Spleen (tissue), 13 donors: ENCODE measurements around the gene SNX2. TPM values are rescaled to one million over a fixed set of nuclear protein-coding genes. Genes with fewer than 3 reads are reported as not detected.

Source experiments
- DNase-seq: peaks from one replicate; pipeline ENCODE4 v3.0.0-alpha.2; 2020
- H3K27ac ChIP-seq, 8 donors: fragments of 200-600 bp; sonication (generic) in 7 of 8; 1 replicate in 4 of 8; 2 replicates in 4 of 8; pipeline versions ENCODE4 v1.5.0 to v1.8.0; 2016 to 2021; ENCODE audit warnings: inconsistent platforms in 4 of 8, mild to moderate bottlenecking in 4 of 8, moderate library complexity in 1 of 8
- H3K27me3 ChIP-seq, 7 donors: fragments of 200-600 bp; sonication (generic) in 6 of 7; replicated peaks in 1 of 7; 1 replicate in 4 of 7; 2 replicates in 3 of 7; pipeline versions ENCODE4 v1.5.0 to v1.8.0; 2016 to 2021; ENCODE audit warnings: inconsistent platforms in 3 of 7, mild to moderate bottlenecking in 1 of 7
- H3K36me3 ChIP-seq, 6 donors: fragments of 200-600 bp; sonication (generic) in 5 of 6; 1 replicate in 4 of 6; 2 replicates in 2 of 6; pipeline versions ENCODE4 v1.5.0 to v1.8.0; 2016 to 2021; ENCODE audit warnings: inconsistent platforms in 2 of 6
- H3K4me1 ChIP-seq, 6 donors: fragments of 200-600 bp; sonication (generic) in 5 of 6; 1 replicate in 3 of 6; 2 replicates in 3 of 6; pipeline versions ENCODE4 v1.5.0 to v1.8.0; 2016 to 2021; ENCODE audit warnings: inconsistent platforms in 3 of 6
- H3K4me3 ChIP-seq, 8 donors: fragments of 200-600 bp; sonication (generic) in 7 of 8; 1 replicate in 4 of 8; 2 replicates in 4 of 8; pipeline versions ENCODE4 v1.5.0 to v1.8.0; 2016 to 2021; ENCODE audit warnings: inconsistent platforms in 4 of 8, mild to moderate bottlenecking in 4 of 8, moderate library complexity in 2 of 8
- H3K9me3 ChIP-seq, 8 donors: fragments of 200-600 bp; sonication (generic) in 7 of 8; 1 replicate in 4 of 8; 2 replicates in 4 of 8; pipeline versions ENCODE4 v1.5.0 to v1.8.0; 2016 to 2021; ENCODE audit warnings: inconsistent platforms in 4 of 8
- CTCF ChIP-seq, 11 experiments: fragments of 200-600 bp in 7 of 11; fragments of 450-650 bp in 4 of 11; sonication (generic) in 4 of 11; IDR thresholded peaks in 8 of 11; conservative IDR thresholded peaks in 3 of 11; 1 replicate in 7 of 11; 2 replicates in 4 of 11; pipeline versions ENCODE4 v1.4.0 to v1.8.0; 2016 to 2021; ENCODE audit warnings: antibody characterized with exemption in 11 of 11, inconsistent platforms in 4 of 11, mild to moderate bottlenecking in 1 of 11
- POLR2A ChIP-seq, 3 donors: fragments of 450-650 bp; IDR thresholded peaks; one replicate each; pipeline ENCODE4 v1.5.1; 2017; ENCODE audit warnings: antibody characterized with exemption in 3 of 3, mild to moderate bottlenecking in 1 of 3
- POLR2AphosphoS5 ChIP-seq, 3 donors: sonication (generic); formaldehyde crosslinking; IDR thresholded peaks; one replicate each; pipeline ENCODE4 v1.5.1; 2017; ENCODE audit warnings: antibody characterized with exemption in 3 of 3
- whole genome bisulfite sequencing, 5 donors: extraction: QIAGEN DNeasy Blood & Tissue Kit in 3 of 5; methylation state at CpG; one replicate each; pipeline versions ENCODE4 v1.1.5 to v1.1.7; 2013 to 2018; 5-methylcytosine and 5-hydroxymethylcytosine counted together
- intact Hi-C: fragments of 100-400 bp; cut with DNase I; formaldehyde crosslinking; loops from one replicate; pipeline ENCODE4 v1.15.0; 2023; ENCODE audit warnings: low total_unique reads
- long read RNA-seq, 2 donors: transcript quantifications; one replicate each; lab custom pipeline, GENCODE V29; 2026
- polyA plus RNA-seq, 3 donors: library from polyadenylated mRNA; stranded (reverse); fragments of 200-250 nt; gene quantifications; one replicate each; pipeline ENCODE4 v1.2.1, GENCODE V29; 2013
- total RNA-seq, 7 donors: library from RNA; depleted of rRNA in 3 of 7; stranded (reverse); fragments of >200 nt in 3 of 7; fragmentation: NEBNext Ultra II Directional in 4 of 7; extraction: Animal tissue kit (Norgen Biotek cat#: 25700) in 4 of 7; gene quantifications; one replicate each; pipeline versions ENCODE4 v1.1.0 to v1.2.1, GENCODE V29; 2016 to 2021
- donor health status: healthy with polysubstance abuse.
- donor health status: DM: no; HTN: no; CAD: no; lungs with moderate emphysema.
- donor health status: DM: no; HTN: no; CAD: no.
- donor health status: Bipolar disorder and iron deficiency.
- donor health status: healthy.
- donor health status: DM: no; HTN: no; CAD: no.
- donor health status: DM: yes; HTN: yes; CAD: no.

Gene SNX2
- total RNA-seq: 100 to 1,000 TPM; 128 to 158 (median 136) TPM
- polyA plus RNA-seq: 10 to 100 TPM; 69.0 to 96.0 (median 78.7) TPM
- long read RNA-seq, donor 1, transcript SNX2-202 (6 exons, 908 nt): minor isoform, 5 of 74 reads
- long read RNA-seq, donor 1, transcript SNX2-201 (15 exons, 2,128 nt): major isoform, 49 of 74 reads
- long read RNA-seq, donor 1, partial matches to known transcripts: 9 of 74 reads
- long read RNA-seq, donor 1, other reads (novel, unspliced or antisense): 8 of 74 reads
- long read RNA-seq, donor 2, transcript SNX2-201 (15 exons, 2,128 nt): major isoform, 24 of 137 reads
- long read RNA-seq, donor 2, transcript SNX2-206 (2 exons, 484 nt): minor isoform, 5 of 137 reads
- long read RNA-seq, donor 2, partial matches to known transcripts: 94 of 137 reads
- long read RNA-seq, donor 2, other reads (novel, unspliced or antisense): 10 of 137 reads

GRCh38 chr5:122774861-122775549, at the start of gene SNX2:
Gene SNX2, plus strand, starts transcription at chr5:122775080. Its CDS starts 24 bp downstream, at chr5:122775104.
- TF ChIP-seq CTCF (IDR thresholded peaks at IDR 0.05 in 8 of 11, conservative IDR thresholded peaks at IDR 0.05 in 3 of 11) (peak in 8 of 11 experiments; percentile 12 to 58 (median 27)), POLR2A (IDR thresholded peaks at IDR 0.05) (peak in 2 of 3 donors; percentile 4 to 67), POLR2AphosphoS5 (IDR thresholded peaks at IDR 0.05) (peak; percentile 92 to 95 (median 93))
- Histone ChIP-seq H3K4me1 (peaks cover 15 to 55% (median 45%) of the 10 kb centered on the region in 6 donors), H3K36me3 (no peaks in the 10 kb centered on the region), H3K9me3 (no peaks in the 10 kb centered on the region), H3K4me3 (peak within 1 kb of the TSS; percentile 85 to 97 (median 90)), H3K27ac (peak within 1 kb of the TSS; percentile 90 to 95 (median 93)), H3K27me3 (no peaks in the 10 kb centered on the region)
- intact Hi-C loops: no loop called here
- peak; percentile 98 for DNase-seq
- 0 to 1% (median 0%) methylated on average over 33 to 67 of the region's 67 CpGs for WGBS, 5 donors

- intact Hi-C loops: no loop called here
- no peaks in the 10 kb centered on the region for H3K27me3 ChIP-seq
- no peaks in the 10 kb centered on the region for H3K36me3 ChIP-seq
- no peak overlapping the region for H3K4me3 ChIP-seq
- 68 to 87% (median 74%) methylated on average over 4 of the region's 4 CpGs for WGBS, 5 donors
- no peaks in the 10 kb centered on the region for H3K9me3 ChIP-seq
- DNase-seq: no peak
- no peak overlapping the region for H3K27ac ChIP-seq
- peaks cover 0 to 16% (median 3%) of the 10 kb centered on the region in 6 donors for H3K4me1 ChIP-seq
- TF ChIP-seq POLR2AphosphoS5 (IDR thresholded peaks at IDR 0.05) (no peak), CTCF (IDR thresholded peaks at IDR 0.05 in 8 of 11, conservative IDR thresholded peaks at IDR 0.05 in 3 of 11) (no peak), POLR2A (IDR thresholded peaks at IDR 0.05) (no peak)
These were observed 47.8 kb upstream of the SNX2 start for GRCh38 chr5:122727112-122727541.

GRCh38 chr5:122730037-122730436, 44.8 kb upstream of the SNX2 start:
- no peaks in the 10 kb centered on the region for H3K36me3 ChIP-seq
- TF ChIP-seq CTCF (IDR thresholded peaks at IDR 0.05 in 8 of 11, conservative IDR thresholded peaks at IDR 0.05 in 3 of 11) (no peak), POLR2A (IDR thresholded peaks at IDR 0.05) (no peak), POLR2AphosphoS5 (IDR thresholded peaks at IDR 0.05) (no peak)
- WGBS, 5 donors: 59 to 78% (median 67%) methylated on average over 1 of the region's 1 CpG
- no peak for DNase-seq
- H3K27ac ChIP-seq: no peak overlapping the region
- intact Hi-C loops: no loop called here
- H3K27me3 ChIP-seq: no peaks in the 10 kb centered on the region
- H3K9me3 ChIP-seq: no peaks in the 10 kb centered on the region
- no peak overlapping the region for H3K4me3 ChIP-seq
- no peaks in the 10 kb centered on the region for H3K4me1 ChIP-seq

- DNase-seq: no peak
- intact Hi-C loops: no loop called here
- Histone ChIP-seq H3K4me3 (no peak overlapping the region), H3K27ac (no peak overlapping the region), H3K9me3 (no peaks in the 10 kb centered on the region), H3K36me3 (no peaks in the 10 kb centered on the region), H3K27me3 (no peaks in the 10 kb centered on the region), H3K4me1 (no peaks in the 10 kb centered on the region)
- no peak for TF ChIP-seq POLR2A (IDR thresholded peaks at IDR 0.05)
- TF ChIP-seq CTCF (IDR thresholded peaks at IDR 0.05 in 8 of 11, conservative IDR thresholded peaks at IDR 0.05 in 3 of 11): no peak
- TF ChIP-seq POLR2AphosphoS5 (IDR thresholded peaks at IDR 0.05): no peak
- WGBS, 5 donors: 93 to 100% (median 95%) methylated on average over 1 of the region's 1 CpG
These were observed 44.4 kb upstream of the SNX2 start for GRCh38 chr5:122730456-122730855.
